Measurements from ENCODE around the gene TEX44.

TEX44 gene

DNA sequence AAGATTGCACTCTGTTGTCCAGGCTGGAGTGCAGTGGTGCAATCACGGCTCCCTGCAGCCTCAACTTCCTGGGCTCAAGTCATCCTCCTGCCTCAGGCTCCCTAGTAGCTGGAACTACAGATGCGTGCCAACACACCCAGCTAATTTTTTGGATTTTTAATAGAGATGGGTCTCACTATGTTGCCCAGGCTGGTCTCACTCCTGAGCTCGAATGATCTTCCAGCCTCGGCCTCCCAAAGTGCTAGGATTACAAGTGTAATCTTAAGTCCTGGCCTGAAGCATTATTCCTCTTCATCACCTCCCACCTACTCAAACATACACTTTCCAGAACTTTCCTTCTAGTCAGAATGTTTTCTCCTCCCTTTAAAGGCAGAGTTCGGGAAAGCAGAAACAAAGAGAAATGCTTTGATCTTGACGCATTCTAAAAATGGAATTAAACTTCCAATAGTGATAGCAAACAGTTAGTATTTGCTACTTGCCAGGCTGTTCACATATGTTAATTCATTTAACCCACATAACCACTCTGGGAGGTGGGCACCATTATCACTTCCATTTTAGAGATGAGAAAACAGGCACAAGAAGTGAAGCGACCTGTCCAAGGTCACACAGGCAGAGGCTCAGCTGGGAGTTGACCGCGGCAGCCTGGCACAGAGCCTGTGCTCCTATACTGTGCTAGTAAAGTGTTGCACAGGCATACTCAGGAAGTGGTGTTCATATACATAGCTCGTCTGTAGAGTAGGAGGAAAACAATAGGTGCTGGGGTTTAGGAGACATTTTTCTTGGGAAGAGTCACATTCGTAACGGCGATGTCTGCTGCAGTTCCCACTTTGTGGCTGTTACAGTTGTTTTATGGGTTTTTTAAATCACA is 24.6 kb downstream of the TEX44 start:
- TF ChIP-seq, protein P1, sequence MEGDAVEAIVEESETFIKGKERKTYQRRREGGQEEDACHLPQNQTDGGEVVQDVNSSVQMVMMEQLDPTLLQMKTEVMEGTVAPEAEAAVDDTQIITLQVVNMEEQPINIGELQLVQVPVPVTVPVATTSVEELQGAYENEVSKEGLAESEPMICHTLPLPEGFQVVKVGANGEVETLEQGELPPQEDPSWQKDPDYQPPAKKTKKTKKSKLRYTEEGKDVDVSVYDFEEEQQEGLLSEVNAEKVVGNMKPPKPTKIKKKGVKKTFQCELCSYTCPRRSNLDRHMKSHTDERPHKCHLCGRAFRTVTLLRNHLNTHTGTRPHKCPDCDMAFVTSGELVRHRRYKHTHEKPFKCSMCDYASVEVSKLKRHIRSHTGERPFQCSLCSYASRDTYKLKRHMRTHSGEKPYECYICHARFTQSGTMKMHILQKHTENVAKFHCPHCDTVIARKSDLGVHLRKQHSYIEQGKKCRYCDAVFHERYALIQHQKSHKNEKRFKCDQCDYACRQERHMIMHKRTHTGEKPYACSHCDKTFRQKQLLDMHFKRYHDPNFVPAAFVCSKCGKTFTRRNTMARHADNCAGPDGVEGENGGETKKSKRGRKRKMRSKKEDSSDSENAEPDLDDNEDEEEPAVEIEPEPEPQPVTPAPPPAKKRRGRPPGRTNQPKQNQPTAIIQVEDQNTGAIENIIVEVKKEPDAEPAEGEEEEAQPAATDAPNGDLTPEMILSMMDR (conservative IDR thresholded peaks at IDR 0.05), result no peak
- H3K27ac ChIP-seq, result no peak overlapping the region

DNA sequence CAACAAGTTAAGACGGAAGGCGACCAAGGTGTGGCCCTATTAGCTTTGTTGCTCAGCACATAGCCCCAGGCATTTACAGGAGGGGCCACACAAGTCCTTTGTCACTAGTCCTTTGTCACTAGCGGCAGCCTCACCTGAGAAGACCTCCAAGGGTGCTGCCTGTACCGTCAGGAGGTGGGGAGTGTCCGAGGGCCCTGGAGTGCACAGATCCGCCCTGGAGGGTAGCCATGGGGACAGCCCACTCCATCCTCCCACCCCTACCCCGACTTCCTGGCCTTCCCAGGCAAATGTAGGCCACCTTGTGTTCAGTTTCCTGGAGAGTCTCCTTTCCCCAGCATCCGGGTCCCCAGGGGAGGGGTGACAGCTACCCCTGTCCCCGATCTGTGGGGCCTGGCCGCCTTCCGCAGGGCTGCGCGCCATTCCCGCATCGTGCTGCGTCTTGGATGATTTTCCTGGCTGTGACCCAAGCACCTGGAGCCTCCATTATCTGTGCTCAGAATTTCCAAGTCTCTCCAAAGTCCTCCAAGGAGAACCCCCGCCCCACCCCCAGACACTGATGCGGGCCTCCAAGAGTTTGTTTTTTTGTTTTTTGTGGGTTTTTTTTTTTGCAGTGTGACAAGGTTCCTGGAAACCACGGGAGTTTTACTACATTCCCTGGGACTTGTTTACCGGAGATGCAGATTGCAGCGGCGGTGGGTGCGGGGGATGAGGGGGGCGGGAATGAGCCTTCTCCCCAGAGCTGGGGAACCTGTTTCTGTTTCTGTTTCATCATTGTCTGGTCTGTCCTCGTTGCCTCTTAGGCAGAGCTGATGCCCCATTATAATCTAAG is 28.6 kb downstream of the TEX44 start:
- TF ChIP-seq, protein P1 (conservative IDR thresholded peaks at IDR 0.05), result no peak

DNA sequence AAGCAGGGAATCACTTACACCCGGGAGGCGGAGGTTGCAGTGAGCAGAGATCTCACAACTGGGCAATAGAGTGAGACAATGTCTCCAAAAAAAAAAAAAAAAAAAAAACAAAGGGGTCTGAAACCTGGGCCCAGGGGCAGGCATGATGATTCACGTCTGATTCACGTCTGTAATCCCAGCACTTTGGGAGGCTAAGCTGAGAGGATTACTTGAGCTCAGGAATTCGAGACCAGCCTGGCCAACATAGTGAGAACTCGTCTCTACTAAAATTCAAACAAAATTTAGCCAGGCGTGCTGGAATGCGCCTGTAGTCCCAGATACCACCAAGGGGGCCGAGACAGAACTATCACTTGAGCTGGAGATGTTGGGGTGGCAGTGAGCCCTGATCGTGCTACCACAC is 30.3 kb downstream of the TEX44 start:
- TF ChIP-seq, protein P1 (conservative IDR thresholded peaks at IDR 0.05), result no peak
- H3K27ac ChIP-seq, result no peak overlapping the region

More for the DNA sequence above, 28.6 kb downstream of the TEX44 start:
- H3K27ac ChIP-seq, result peak overlapping the region; percentile 13; the same call in 1 of the 2 replicates

DNA sequence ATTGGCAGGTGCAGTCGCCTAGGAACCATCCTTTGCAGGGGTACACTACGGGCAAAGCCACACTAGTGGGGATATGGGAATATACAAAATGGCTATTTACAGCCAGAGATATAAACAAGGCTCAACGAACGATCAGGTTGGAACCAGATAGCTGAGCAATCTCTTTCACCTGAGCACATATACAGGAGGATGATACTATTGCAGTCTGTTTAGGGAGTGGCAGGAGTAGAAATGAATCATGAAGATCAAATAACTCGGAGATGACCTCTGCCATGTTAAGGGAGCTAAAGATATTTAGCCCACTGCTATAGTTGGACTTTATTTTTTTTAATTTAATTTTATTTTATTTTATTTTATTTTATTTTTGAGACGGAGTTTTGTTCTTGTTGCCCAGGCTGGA is 33.8 kb downstream of the TEX44 start:
- TF ChIP-seq, protein P1 (conservative IDR thresholded peaks at IDR 0.05), result no peak
- H3K27ac ChIP-seq, result no peak overlapping the region

DNA sequence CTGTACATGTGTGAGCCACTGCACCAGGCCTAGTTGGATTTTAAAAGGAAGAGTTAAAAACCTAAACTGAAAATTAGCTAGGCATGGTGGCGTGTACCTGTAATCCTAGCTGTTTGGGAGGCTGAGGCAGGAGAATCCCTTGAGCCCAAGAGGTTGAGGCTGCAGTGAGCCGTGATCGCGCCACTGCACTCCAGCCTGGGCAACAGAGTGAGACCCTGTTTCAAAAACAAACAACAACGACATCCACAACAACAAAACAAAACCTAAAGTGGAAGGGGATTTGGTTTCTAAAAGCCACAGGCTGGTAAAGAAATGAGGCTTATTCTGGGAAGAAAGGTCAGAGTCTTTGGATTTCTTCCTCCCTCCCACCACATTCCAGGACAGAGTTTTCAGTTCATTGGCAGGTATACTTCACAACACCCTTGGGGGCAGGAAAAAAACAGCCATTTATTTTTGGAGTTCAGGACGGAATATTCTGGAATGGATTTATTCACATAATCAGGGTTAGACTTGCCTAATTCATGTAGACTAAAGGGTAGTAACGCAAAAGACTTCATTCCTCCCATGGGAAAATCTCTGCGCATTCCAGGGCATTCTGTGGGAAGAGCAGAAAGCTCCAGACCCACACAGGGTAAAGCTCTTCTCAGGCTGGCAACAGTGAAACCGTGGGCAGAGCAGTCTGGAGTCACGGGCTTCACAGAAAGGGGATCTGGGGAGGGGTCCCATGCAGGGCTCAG is 34.9 kb downstream of the TEX44 start:
- TF ChIP-seq, protein P1 (conservative IDR thresholded peaks at IDR 0.05), result no peak
- no peak overlapping the region for H3K27ac ChIP-seq

DNA sequence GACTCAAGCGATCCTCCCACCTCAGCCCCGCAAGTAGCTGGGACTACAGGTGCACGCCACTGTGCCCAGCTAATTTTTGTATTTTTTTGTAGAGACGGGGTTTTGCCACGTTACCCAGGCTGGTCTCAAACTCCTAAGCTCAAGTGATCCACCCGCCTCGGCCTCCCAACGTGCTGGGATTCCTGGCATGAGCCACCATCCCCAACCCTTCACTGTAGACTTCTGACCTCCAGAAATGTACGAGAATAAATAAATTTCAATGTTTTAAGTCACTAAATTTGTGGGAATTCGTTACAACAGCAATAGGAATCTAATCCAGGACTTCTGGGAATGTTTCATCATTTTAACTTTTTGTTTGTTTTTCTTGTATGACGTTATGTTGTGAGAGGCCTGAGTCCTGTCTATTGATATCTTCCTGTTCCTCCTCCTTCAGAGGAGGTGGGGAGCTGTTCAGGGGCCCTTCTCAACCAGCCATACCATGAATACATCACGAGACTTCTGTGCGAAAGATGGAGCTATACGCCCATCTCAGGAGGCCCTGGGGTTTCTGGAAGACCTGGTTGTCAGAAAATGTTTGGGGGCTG is 40.0 kb downstream of the TEX44 start:
- TF ChIP-seq, protein P1 (conservative IDR thresholded peaks at IDR 0.05), result no peak
- H3K27ac ChIP-seq, result no peak overlapping the region
